H1 (cell line): ENCODE results near the gene VPS72. TPM values are rescaled to one million over a fixed set of nuclear protein-coding genes. Genes with fewer than 3 reads are reported as not detected.

Experiments
- CTCF ChIA-PET: fragments of 300-600 bp; sonication (Branson Sonifier 250); formaldehyde crosslinking; loops from one replicate; lab custom pipeline; 2021; ENCODE audit not compliant: partially characterized antibody; lab: Charles Lee
- POLR2A ChIA-PET: fragments of 300-600 bp; sonication (Branson Sonifier 250); formaldehyde crosslinking; loops from one replicate; lab custom pipeline; 2021; ENCODE audit warnings: inconsistent platforms; ENCODE audit not compliant: partially characterized antibody; lab: Charles Lee
- DNase-seq, 2 experiments: peaks; one replicate each; pipeline versions ENCODE4 v3.0.0 to v3.0.0-alpha.2; 2010 to 2022; ENCODE audit warnings: low spot score in 2 of 2, low read depth in 1 of 2, mixed read lengths in 1 of 2
- FAIRE-seq: peaks from 2 replicates; lab custom pipeline; 2011; peaks lifted over from hg19 to GRCh38; lab: Jason Lieb, UNC
- H2AFZ ChIP-seq: 2 replicates; pipeline ENCODE4 v1.8.1; 2012; ENCODE audit warnings: low read length, inconsistent platforms
- H2AK5ac ChIP-seq: 2 replicates; pipeline ENCODE4 v1.6.1; 2013; ENCODE audit warnings: low read depth, low read length
- H2BK120ac ChIP-seq: replicated peaks from 2 replicates; pipeline ENCODE3; 2013; ENCODE audit warnings: low read depth, low read length, inconsistent platforms
- H2BK12ac ChIP-seq: 2 replicates; pipeline ENCODE4 v1.6.1; 2013; ENCODE audit warnings: low read depth, low read length
- H2BK15ac ChIP-seq: 2 replicates; pipeline ENCODE4 v1.6.1; 2013; ENCODE audit warnings: low read length
- H2BK20ac ChIP-seq: 2 replicates; pipeline ENCODE4 v1.6.1; 2013; ENCODE audit warnings: low read length
- H2BK5ac ChIP-seq: 2 replicates; pipeline ENCODE4 v1.6.1; 2013; ENCODE audit warnings: low read depth, low read length
- H3K14ac ChIP-seq: 2 replicates; pipeline ENCODE4 v1.6.1; 2013; ENCODE audit warnings: inconsistent platforms; ENCODE audit not compliant: insufficient read length
- H3K18ac ChIP-seq: 2 replicates; pipeline ENCODE4 v1.6.1; 2013; ENCODE audit warnings: low read length; ENCODE audit errors: extremely low read depth
- H3K23ac ChIP-seq: 2 replicates; pipeline ENCODE4 v1.6.1; 2013; ENCODE audit warnings: inconsistent platforms; ENCODE audit not compliant: insufficient read length
- H3K23me2 ChIP-seq: 2 replicates; pipeline ENCODE4 v1.6.1; 2013; ENCODE audit warnings: low read depth, low read length
- H3K27ac ChIP-seq: 2 replicates; pipeline ENCODE4 v1.6.1; 2011; ENCODE audit warnings: low read depth, low read length, inconsistent platforms
- H3K27me3 ChIP-seq, 4 experiments: replicated peaks in 1 of 4; 1 replicate in 1 of 4; 2 replicates in 3 of 4; pipeline versions ENCODE4 v1.6.1 to v1.8.1; 2011 to 2013; ENCODE audit warnings: low read length in 3 of 4, mild to moderate bottlenecking in 3 of 4, inconsistent platforms in 2 of 4, mixed read lengths in 2 of 4, moderate library complexity in 1 of 4; ENCODE audit not compliant: control insufficient read depth in 3 of 4, insufficient read depth in 3 of 4; ENCODE audit errors: extremely low read depth in 1 of 4
- H3K36me3 ChIP-seq, 4 experiments: 2 replicates each; pipeline versions ENCODE4 v1.6.1 to v1.8.1; 2011 to 2013; ENCODE audit warnings: mild to moderate bottlenecking in 4 of 4, low read length in 3 of 4, moderate library complexity in 2 of 4, control low read depth in 1 of 4, inconsistent platforms in 1 of 4; ENCODE audit not compliant: insufficient read depth in 4 of 4, control insufficient read depth in 2 of 4
- H3K4ac ChIP-seq: replicated peaks from 2 replicates; pipeline ENCODE3; 2013; ENCODE audit warnings: low read length, low read depth, mixed read lengths, inconsistent platforms; ENCODE audit not compliant: insufficient read length
- H3K4me1 ChIP-seq, 4 experiments: replicated peaks in 1 of 4; 1 replicate in 1 of 4; 2 replicates in 3 of 4; pipeline versions ENCODE4 v1.6.1 to v1.8.1; 2011 to 2013; ENCODE audit warnings: low read length in 3 of 4, inconsistent platforms in 2 of 4, mixed read lengths in 1 of 4; ENCODE audit not compliant: insufficient read depth in 4 of 4, control insufficient read depth in 3 of 4
- H3K4me2 ChIP-seq, 2 experiments: 2 replicates each; pipeline versions ENCODE4 v1.6.1 to v1.8.1; 2011 to 2013; ENCODE audit warnings: low read depth in 2 of 2, low read length in 2 of 2, control low read depth in 1 of 2, inconsistent platforms in 1 of 2, mild to moderate bottlenecking in 1 of 2; ENCODE audit not compliant: insufficient read depth in 1 of 2
- H3K4me3 ChIP-seq, 4 experiments: fragments of 200-600, 300-600 bp in 1 of 4; sonication (generic), shearing (Covaris generic), sonication (Bioruptor Twin) in 1 of 4; 2 replicates each; pipeline versions ENCODE4 v1.5.1 to v1.8.1; 2011 to 2016; ENCODE audit warnings: low read length in 4 of 4, low read depth in 3 of 4, control low read depth in 2 of 4, inconsistent platforms in 2 of 4, mild to moderate bottlenecking in 2 of 4, mixed read lengths in 1 of 4, moderate library complexity in 1 of 4; ENCODE audit not compliant: insufficient read depth in 2 of 4; ENCODE audit errors: extremely low read depth in 1 of 4
- H3K56ac ChIP-seq: replicated peaks from 2 replicates; pipeline ENCODE3; 2013; ENCODE audit warnings: low read depth, mild to moderate bottlenecking, mixed read lengths, low read length, inconsistent platforms; ENCODE audit not compliant: insufficient read length
- H3K79me1 ChIP-seq: 2 replicates; pipeline ENCODE4 v1.6.1; 2013; ENCODE audit warnings: low read depth, low read length, control low read depth
- H3K79me2 ChIP-seq, 2 experiments: 2 replicates each; pipeline versions ENCODE4 v1.6.1 to v1.8.1; 2012 to 2013; ENCODE audit warnings: low read length in 2 of 2, mild to moderate bottlenecking in 2 of 2, inconsistent platforms in 1 of 2; ENCODE audit not compliant: insufficient read depth in 2 of 2, control insufficient read depth in 1 of 2
- H3K9ac ChIP-seq, 4 experiments: replicated peaks in 1 of 4; 1 replicate in 1 of 4; 2 replicates in 3 of 4; pipeline versions ENCODE4 v1.6.1 to v1.8.1; 2011 to 2013; ENCODE audit warnings: low read depth in 3 of 4, low read length in 3 of 4, control low read depth in 2 of 4, mild to moderate bottlenecking in 2 of 4, moderate library complexity in 2 of 4, inconsistent platforms in 1 of 4; ENCODE audit errors: extremely low read depth in 1 of 4
- H3K9me3 ChIP-seq, 2 experiments: 2 replicates each; pipeline versions ENCODE4 v1.6.1 to v1.8.1; 2012 to 2013; ENCODE audit warnings: mild to moderate bottlenecking in 2 of 2, moderate library complexity in 2 of 2, control low read depth in 1 of 2, inconsistent platforms in 1 of 2, low read depth in 1 of 2, low read length in 1 of 2, mixed read lengths in 1 of 2; ENCODE audit not compliant: insufficient read depth in 2 of 2
- H4K20me1 ChIP-seq, 2 experiments: replicated peaks in 1 of 2; 2 replicates each; pipeline versions ENCODE3 to v1.8.1; 2011 to 2013; ENCODE audit warnings: inconsistent platforms in 2 of 2, low read length in 2 of 2, mild to moderate bottlenecking in 1 of 2; ENCODE audit not compliant: insufficient read depth in 2 of 2, control insufficient read depth in 1 of 2
- H4K5ac ChIP-seq: 2 replicates; pipeline ENCODE4 v1.6.1; 2013; ENCODE audit warnings: low read length, low read depth, mixed read lengths, inconsistent platforms; ENCODE audit not compliant: insufficient read length
- H4K8ac ChIP-seq: 2 replicates; pipeline ENCODE4 v1.8.0; 2013; ENCODE audit warnings: mild to moderate bottlenecking, moderate library complexity, low read length, inconsistent platforms; ENCODE audit not compliant: insufficient read depth; ENCODE audit errors: extremely low read depth
- H4K91ac ChIP-seq: replicated peaks from 2 replicates; pipeline ENCODE3; 2013; ENCODE audit warnings: low read length, mixed read lengths, inconsistent platforms; ENCODE audit not compliant: insufficient read length
- CEBPB ChIP-seq: IDR thresholded peaks from 2 replicates; pipeline ENCODE4 v1.6.1; 2012; ENCODE audit warnings: low read depth, low read length
- GABPA ChIP-seq: IDR thresholded peaks from 2 replicates; pipeline ENCODE4 v1.6.1; 2011; ENCODE audit warnings: mild to moderate bottlenecking, low read length, moderate library complexity, borderline replicate concordance; ENCODE audit not compliant: insufficient read depth
- GTF2F1 ChIP-seq: IDR thresholded peaks from 2 replicates; pipeline ENCODE4 v1.6.1; 2012; ENCODE audit warnings: low read depth, low read length, improper control_type of control experiment, borderline replicate concordance
- KDM1A ChIP-seq: fragments of 200-600, 300-600 bp; sonication (generic); IDR thresholded peaks from 2 replicates; pipeline ENCODE4 v1.7.1; 2016; ENCODE audit warnings: mild to moderate bottlenecking, low read length, borderline replicate concordance
- RAD21 ChIP-seq, 2 experiments: IDR thresholded peaks in 1 of 2; conservative IDR thresholded peaks in 1 of 2; 2 replicates each; pipeline ENCODE4 v1.6.1; 2011; ENCODE audit warnings: low read depth in 2 of 2, low read length in 2 of 2, improper control_type of control experiment in 1 of 2, inconsistent platforms in 1 of 2, mild to moderate bottlenecking in 1 of 2, moderate library complexity in 1 of 2
- RBBP5 ChIP-seq: IDR thresholded peaks from 2 replicates; pipeline ENCODE4 v1.7.1; 2012; ENCODE audit warnings: low read depth, mild to moderate bottlenecking, inconsistent platforms, low read length, moderate library complexity, borderline replicate concordance
- RFX5 ChIP-seq: IDR thresholded peaks from 2 replicates; pipeline ENCODE4 v1.6.1; 2011; ENCODE audit warnings: low read depth, low read length, improper control_type of control experiment, borderline replicate concordance
- SAP30 ChIP-seq: fragments of 300-600 bp; sonication (generic); IDR thresholded peaks from 2 replicates; pipeline ENCODE4 v1.7.1; 2012; ENCODE audit warnings: low read length, moderate library complexity, mild to moderate bottlenecking, inconsistent platforms; ENCODE audit not compliant: insufficient read depth, insufficient replicate concordance
- SRF ChIP-seq: IDR thresholded peaks from 2 replicates; pipeline ENCODE4 v1.6.1; 2011; ENCODE audit warnings: mild to moderate bottlenecking, low read depth, low read length, moderate library complexity
- TBP ChIP-seq: IDR thresholded peaks from 2 replicates; pipeline ENCODE4 v1.6.1; 2011; ENCODE audit warnings: low read depth, low read length, improper control_type of control experiment
- TCF12 ChIP-seq: IDR thresholded peaks from 2 replicates; pipeline ENCODE4 v1.6.1; 2011; ENCODE audit warnings: low read depth, mild to moderate bottlenecking, low read length
- YY1 ChIP-seq: IDR thresholded peaks from 2 replicates; pipeline ENCODE4 v1.6.1; 2011; ENCODE audit warnings: low read depth, mild to moderate bottlenecking, low read length
- WGBS, 2 experiments: shearing (Covaris generic) in 1 of 2; methylation state at CpG; one replicate each; pipeline versions ENCODE4 v1.1.6 to v1.1.7; 2013 to 2015; ENCODE audit warnings: low lambda C conversion rate in 2 of 2, mixed read lengths in 2 of 2, inconsistent platforms in 1 of 2, low coverage in 1 of 2, missing lambda C conversion rate in 1 of 2; ENCODE audit not compliant: insufficient replicate concordance in 2 of 2, insufficient coverage in 1 of 2, insufficient read length in 1 of 2; ENCODE audit errors: extremely low coverage in 1 of 2, missing lambda C conversion rate in 1 of 2; 5-methylcytosine and 5-hydroxymethylcytosine counted together
- polyA plus RNA-seq, 7 experiments: library from polyadenylated mRNA; depleted of rRNA in 3 of 7; stranded (reverse) in 5 of 7; unstranded in 2 of 7; fragments of >200 nt in 5 of 7; fragments of 200-250 nt in 2 of 7; gene quantifications; 1 replicate in 5 of 7; 2 replicates in 1 of 7; 4 replicates in 1 of 7; pipeline versions ENCODE4 v1.2.1 to v1.2.3, GENCODE V29; 2011 to 2013; ENCODE audit warnings: missing spikeins in 2 of 7, mixed read lengths in 2 of 7
- total RNA-seq: library from RNA; stranded (reverse); fragmentation: NEBNext Ultra II Directional; extraction: Animal tissue kit (Norgen Biotek cat#: 25700); gene quantifications from 2 replicates; pipeline ENCODE4 v1.2.1, GENCODE V29; 2021

Gene VPS72
- total and polyA plus RNA-seq, 2 of the 8 experiments (the other 6 are each of a cell fraction or from before 2014, with no cell fraction given) = 86.6 to 121 TPM

DNA sequence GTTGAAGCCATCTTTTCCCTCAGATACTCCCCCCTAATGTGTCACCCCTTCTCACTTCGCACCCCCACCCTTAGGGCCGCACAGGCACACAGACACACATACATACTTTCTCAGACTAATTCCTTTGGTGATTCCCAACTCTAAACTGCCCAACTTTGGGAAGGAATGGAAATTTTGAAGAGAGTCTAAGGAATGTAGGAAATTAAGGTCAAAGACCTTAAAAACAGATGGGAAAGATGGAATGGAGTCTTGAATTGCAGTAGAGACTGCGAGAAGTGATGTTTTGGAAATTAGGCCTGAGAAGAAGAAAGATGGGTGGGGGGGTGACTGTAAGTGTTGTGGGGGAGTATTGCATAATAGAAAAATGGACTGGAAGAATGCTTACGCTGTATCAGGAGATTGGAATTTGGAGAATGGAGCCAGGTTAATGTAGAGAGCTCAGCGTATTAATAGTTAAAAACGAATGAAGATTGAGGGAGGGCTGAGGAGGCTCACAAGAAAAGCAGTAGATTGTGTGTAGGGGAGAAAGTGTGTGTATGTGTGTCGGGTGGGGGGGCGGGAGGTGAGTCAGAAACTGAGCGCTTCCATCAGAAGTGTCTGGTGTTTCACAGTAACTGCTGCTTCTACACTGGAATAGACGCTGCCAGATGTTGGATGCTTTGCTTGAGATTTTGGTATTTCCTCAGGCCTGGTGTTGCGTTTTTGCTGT, 10.0 kb upstream of the VPS72 start:
- H3K79me1 ChIP-seq = no peaks in the 10 kb centered on the region
- H4K20me1 ChIP-seq = peaks cover 4 to 10% of the 10 kb centered on the region in 2 experiments
- no peaks in the 10 kb centered on the region for H3K9me3 ChIP-seq
- ChIA-PET POLR2A (interaction anchor here (0.7 to 2.6 kb wide), 7 partner anchors 11 to 313 kb away, joined by 3 to 12 read pairs (median 5); partner anchors contain the start of gene PSMD4), CTCF (interaction anchor here (0.7 to 2.3 kb wide), 2 partner anchors 11 to 52 kb away, joined by 3 to 10 read pairs; no protein-coding TSS in a partner anchor)
- H4K91ac ChIP-seq = no peak overlapping the region
- DNase-seq (no peak), FAIRE-seq (no peak)
- no peak overlapping the region for H4K5ac ChIP-seq
- H3K9ac ChIP-seq = peak overlapping the region in 2 of 4 experiments; percentile 2 to 98; a peak in 2 of 7 replicates
- H3K27me3 ChIP-seq = no peaks in the 10 kb centered on the region
- H3K56ac ChIP-seq = peak overlapping the region; percentile 17
- H2BK15ac ChIP-seq = no peak overlapping the region
- peaks cover 34 to 65% of the 10 kb centered on the region in 2 experiments for H3K79me2 ChIP-seq
- no peak overlapping the region for H2BK120ac ChIP-seq
- no peak overlapping the region for H2AFZ ChIP-seq
- H4K8ac ChIP-seq = no peak overlapping the region
- no peak overlapping the region for H3K27ac ChIP-seq
- H2AK5ac ChIP-seq = no peak overlapping the region
- H3K4ac ChIP-seq = no peak overlapping the region
- no peak overlapping the region for H2BK20ac ChIP-seq
- H3K23ac ChIP-seq = no peak overlapping the region
- H3K18ac ChIP-seq = no peak overlapping the region
- H2BK5ac ChIP-seq = no peak overlapping the region
- peaks cover 2 to 4% (median 3%) of the 10 kb centered on the region in 4 experiments; a peak in 3 of 7 replicates for H3K4me1 ChIP-seq
- no peak overlapping the region for H3K14ac ChIP-seq
- H3K4me2 ChIP-seq = peak overlapping the region; percentile 68 to 69
- WGBS, 2 experiments = 46% methylated on average over 9 of the region's 11 CpGs; no CpG with 5 or more reads in 1 of the 2 experiments
- peaks cover 13% of the 10 kb centered on the region for H3K23me2 ChIP-seq
- no peak overlapping the region for H2BK12ac ChIP-seq
- peak overlapping the region; percentile 74 to 99 (median 93) for H3K4me3 ChIP-seq
- H3K36me3 ChIP-seq = peaks cover 0 to 12% (median 6%) of the 10 kb centered on the region in 4 experiments; a peak in 2 of 8 replicates
- TF ChIP-seq RAD21 (IDR thresholded peaks at IDR 0.05 in 1 of 2, conservative IDR thresholded peaks at IDR 0.05 in 1 of 2; ENCODE audit: low read depth in 2 of 2, low read length in 2 of 2) = no peak
- TF ChIP-seq TBP = no peak
- no peak for TF ChIP-seq SRF
- no peak for TF ChIP-seq TCF12
- no peak for TF ChIP-seq SAP30
- no peak for TF ChIP-seq KDM1A
- TF ChIP-seq GTF2F1 = no peak
- TF ChIP-seq RBBP5 = no peak
- no peak for TF ChIP-seq CEBPB
- TF ChIP-seq YY1 = no peak
- no peak for TF ChIP-seq RFX5
- TF ChIP-seq GABPA = no peak
